IMR-90 (cell line): Measurements from ENCODE around the gene F12. TPM values are rescaled to one million over a fixed set of nuclear protein-coding genes. Genes with fewer than 3 reads are reported as not detected.

Experiments
- ATAC-seq: fragments of 200-7000 bp; cut with Tn5 transposase; 2 replicates; pipeline ENCODE4 v1.9.1; 2020; ENCODE audit warnings: low read depth, mild to moderate bottlenecking, moderate library complexity
- BruUV-seq: library from RNA; stranded (reverse); fragments of 400-500 nt; replicated peaks from 2 replicates; lab custom pipeline; 2021; lab: Mats Ljungman, UMichigan
- CTCF ChIA-PET: fragments of 300-600 bp; formaldehyde crosslinking; extraction: SDS; loops from one replicate; lab custom pipeline; 2021; ENCODE audit warnings: antibody characterized with exemption; lab: Yijun Ruan, JAX
- POLR2A ChIA-PET: fragments of 300-600 bp; sonication (Branson Sonifier 250); formaldehyde crosslinking; loops from one replicate; lab custom pipeline; 2022; ENCODE audit warnings: antibody characterized with exemption; ENCODE audit not compliant: unreplicated experiment; lab: Charles Lee
- DNase-seq: peaks from one replicate; pipeline ENCODE4 v3.0.0; 2013
- H2AFZ ChIP-seq: replicated peaks from 2 replicates; pipeline ENCODE3; 2013; ENCODE audit warnings: low read length, mild to moderate bottlenecking; ENCODE audit not compliant: poor library complexity
- H2AK5ac ChIP-seq: 2 replicates; pipeline ENCODE4 v1.6.1; 2013; ENCODE audit warnings: low read depth, low read length, inconsistent platforms
- H2AK9ac ChIP-seq: replicated peaks from 2 replicates; pipeline ENCODE3; 2013; ENCODE audit warnings: mild to moderate bottlenecking, low read depth, low read length, moderate library complexity; ENCODE audit not compliant: poor library complexity
- H2BK120ac ChIP-seq: 2 replicates; pipeline ENCODE4 v1.6.1; 2013; ENCODE audit warnings: low read depth, low read length, inconsistent platforms
- H2BK15ac ChIP-seq: 3 replicates; pipeline ENCODE4 v1.6.1; 2013; ENCODE audit warnings: low read depth, low read length, inconsistent platforms
- H2BK20ac ChIP-seq: 2 replicates; pipeline ENCODE4 v1.6.1; 2013; ENCODE audit warnings: low read depth, mild to moderate bottlenecking, inconsistent platforms, low read length, moderate library complexity
- H2BK5ac ChIP-seq: 2 replicates; pipeline ENCODE4 v1.6.1; 2013; ENCODE audit warnings: mild to moderate bottlenecking, low read depth, low read length, inconsistent platforms; ENCODE audit not compliant: poor library complexity, severe bottlenecking
- H3K14ac ChIP-seq: replicated peaks from 2 replicates; pipeline ENCODE4 v1.6.1; 2013; ENCODE audit warnings: low read depth, low read length, inconsistent platforms
- H3K18ac ChIP-seq: 2 replicates; pipeline ENCODE4 v1.6.1; 2013; ENCODE audit warnings: low read depth, low read length, control low read depth
- H3K23ac ChIP-seq: 2 replicates; pipeline ENCODE4 v1.6.1; 2013; ENCODE audit warnings: low read depth, low read length, inconsistent platforms
- H3K27ac ChIP-seq: 2 replicates; pipeline ENCODE4 v1.5.1; 2013; ENCODE audit warnings: mild to moderate bottlenecking, control low read depth, low read length; ENCODE audit not compliant: insufficient read depth
- H3K27me3 ChIP-seq: 2 replicates; pipeline ENCODE4 v1.6.1; 2013; ENCODE audit warnings: low read length; ENCODE audit not compliant: control insufficient read depth, insufficient read depth
- H3K36me3 ChIP-seq: 2 replicates; pipeline ENCODE4 v1.6.1; 2013; ENCODE audit warnings: low read length, mixed read lengths; ENCODE audit not compliant: control insufficient read depth, insufficient read depth
- H3K4ac ChIP-seq: 2 replicates; pipeline ENCODE4 v1.6.1; 2013; ENCODE audit warnings: low read depth, low read length, inconsistent platforms
- H3K4me1 ChIP-seq: 2 replicates; pipeline ENCODE4 v1.6.1; 2013; ENCODE audit warnings: low read length, mixed read lengths; ENCODE audit not compliant: control insufficient read depth, insufficient read depth
- H3K4me2 ChIP-seq: 2 replicates; pipeline ENCODE4 v1.6.1; 2013; ENCODE audit warnings: low read depth, mild to moderate bottlenecking, control low read depth, low read length, moderate library complexity
- H3K4me3 ChIP-seq: 2 replicates; pipeline ENCODE4 v1.5.1; 2013; ENCODE audit warnings: low read depth, mild to moderate bottlenecking, control low read depth, low read length, moderate library complexity; ENCODE audit not compliant: insufficient read depth
- H3K56ac ChIP-seq: 2 replicates; pipeline ENCODE4 v1.6.1; 2013; ENCODE audit warnings: low read length, inconsistent platforms; ENCODE audit not compliant: insufficient read depth; ENCODE audit errors: extremely low read depth
- H3K79me1 ChIP-seq, 2 experiments: 2 replicates each; pipeline ENCODE4 v1.6.1; 2013; ENCODE audit warnings: low read length in 2 of 2, inconsistent platforms in 1 of 2, low read depth in 1 of 2
- H3K9ac ChIP-seq: 2 replicates; pipeline ENCODE4 v1.6.1; 2013; ENCODE audit warnings: low read depth, low read length, control low read depth
- H3K9me1 ChIP-seq: 2 replicates; pipeline ENCODE4 v1.6.1; 2013; ENCODE audit warnings: low read length, inconsistent platforms; ENCODE audit not compliant: insufficient read depth
- H3K9me3 ChIP-seq: 2 replicates; pipeline ENCODE4 v1.6.1; 2013; ENCODE audit warnings: low read length; ENCODE audit not compliant: control insufficient read depth, insufficient read depth
- H4K20me1 ChIP-seq: 2 replicates; pipeline ENCODE4 v1.6.1; 2013; ENCODE audit warnings: low read length, inconsistent platforms; ENCODE audit not compliant: insufficient read depth
- H4K5ac ChIP-seq: 2 replicates; pipeline ENCODE4 v1.6.1; 2013; ENCODE audit warnings: mild to moderate bottlenecking, low read depth, low read length, control low read depth
- H4K8ac ChIP-seq, 2 experiments: 2 replicates each; pipeline ENCODE4 v1.6.1; 2013; ENCODE audit warnings: low read depth in 2 of 2, low read length in 2 of 2, control low read depth in 1 of 2, inconsistent platforms in 1 of 2
- H4K91ac ChIP-seq: 2 replicates; pipeline ENCODE4 v1.6.1; 2013; ENCODE audit warnings: low read depth, low read length, inconsistent platforms; ENCODE audit not compliant: insufficient read depth
- BHLHE40 ChIP-seq: fragments of 150-350 bp; IDR thresholded peaks from 2 replicates; pipeline ENCODE4 v1.6.1; 2016; ENCODE audit warnings: mild to moderate bottlenecking, low read depth, low read length
- CEBPB ChIP-seq: IDR thresholded peaks from 2 replicates; pipeline ENCODE4 v1.6.1; 2012; ENCODE audit warnings: low read depth, low read length, improper control_type of control experiment
- CHD1 ChIP-seq: IDR thresholded peaks from 2 replicates; pipeline ENCODE4 v1.6.1; 2012; ENCODE audit warnings: low read depth, low read length, improper control_type of control experiment
- FOS ChIP-seq: fragments of 150-350 bp; IDR thresholded peaks from 2 replicates; pipeline ENCODE4 v1.6.1; 2016; ENCODE audit warnings: low read depth, low read length
- MAFK ChIP-seq: IDR thresholded peaks from 2 replicates; pipeline ENCODE4 v1.6.1; 2012; ENCODE audit warnings: low read depth, low read length, improper control_type of control experiment
- MAZ ChIP-seq: IDR thresholded peaks from 2 replicates; pipeline ENCODE4 v1.6.1; 2012; ENCODE audit warnings: low read depth, mild to moderate bottlenecking, low read length, improper control_type of control experiment, moderate library complexity, borderline replicate concordance
- POLR2A ChIP-seq: IDR thresholded peaks from 2 replicates; pipeline ENCODE4 v1.6.1; 2012; ENCODE audit warnings: mild to moderate bottlenecking, low read depth, low read length
- RAD21 ChIP-seq: IDR thresholded peaks from 2 replicates; pipeline ENCODE4 v1.6.1; 2012; ENCODE audit warnings: low read length, improper control_type of control experiment
- RFX5 ChIP-seq: IDR thresholded peaks from 2 replicates; pipeline ENCODE4 v1.8.0; 2012; ENCODE audit warnings: low read depth, mild to moderate bottlenecking, low read length, moderate library complexity
- SMC3 ChIP-seq: fragments of 150-350 bp; IDR thresholded peaks from 2 replicates; pipeline ENCODE4 v1.6.1; 2016; ENCODE audit warnings: low read depth, mild to moderate bottlenecking, antibody characterized with exemption, low read length, moderate library complexity
- USF2 ChIP-seq: fragments of 150-350 bp; IDR thresholded peaks from 2 replicates; pipeline ENCODE4 v1.6.1; 2017; ENCODE audit warnings: mild to moderate bottlenecking, antibody characterized with exemption, low read length, low read depth
- WGBS, 2 experiments: methylation state at CpG; one replicate each; pipeline versions ENCODE4 v1.1.5 to v1.1.7; 2013; ENCODE audit warnings: missing lambda C conversion rate in 2 of 2; ENCODE audit not compliant: insufficient read length in 1 of 2; ENCODE audit errors: extremely low coverage in 2 of 2; 5-methylcytosine and 5-hydroxymethylcytosine counted together
- dilution Hi-C: fragments of 300-500 bp; cut with HindIII; formaldehyde crosslinking; loops from one replicate; pipeline ENCODE4 v1.14.3; 2018; ENCODE audit warnings: low sequenced_read_pairs; ENCODE audit not compliant: unreplicated experiment
- in situ Hi-C: fragments of 300-500 bp; cut with MboI; formaldehyde crosslinking; loops from 3 replicates; pipeline ENCODE4 v1.14.3; 2019; ENCODE audit warnings: low sequenced_read_pairs, inconsistent platforms, mixed read lengths
- intact Hi-C: fragments of 100-400 bp; cut with micrococcal nuclease; formaldehyde crosslinking; loops from 2 replicates; pipeline ENCODE4 v1.10.0; 2022
- polyA plus RNA-seq, 3 experiments: library from polyadenylated mRNA; depleted of rRNA; stranded (reverse); fragments of >200 nt; gene quantifications; 2 replicates each; pipeline ENCODE4 v1.2.3, GENCODE V29; 2012; ENCODE audit warnings: low replicate concordance in 1 of 3
- total RNA-seq: library from RNA; depleted of rRNA; stranded (reverse); fragments of >200 nt; gene quantifications from 2 replicates; pipeline ENCODE4 v1.2.3, GENCODE V29; 2012
- TF ChIP-seq, protein P1 (sequence below): fragments of 150-350 bp; IDR thresholded peaks from 2 replicates; pipeline ENCODE4 v1.6.1; 2016; ENCODE audit warnings: low read depth, mild to moderate bottlenecking, low read length, moderate library complexity, borderline replicate concordance

F12 gene
- total and polyA plus RNA-seq, 2 of the 4 experiments (the other 2 are of a cell fraction) = 0.36 to 1.2 TPM

DNA sequence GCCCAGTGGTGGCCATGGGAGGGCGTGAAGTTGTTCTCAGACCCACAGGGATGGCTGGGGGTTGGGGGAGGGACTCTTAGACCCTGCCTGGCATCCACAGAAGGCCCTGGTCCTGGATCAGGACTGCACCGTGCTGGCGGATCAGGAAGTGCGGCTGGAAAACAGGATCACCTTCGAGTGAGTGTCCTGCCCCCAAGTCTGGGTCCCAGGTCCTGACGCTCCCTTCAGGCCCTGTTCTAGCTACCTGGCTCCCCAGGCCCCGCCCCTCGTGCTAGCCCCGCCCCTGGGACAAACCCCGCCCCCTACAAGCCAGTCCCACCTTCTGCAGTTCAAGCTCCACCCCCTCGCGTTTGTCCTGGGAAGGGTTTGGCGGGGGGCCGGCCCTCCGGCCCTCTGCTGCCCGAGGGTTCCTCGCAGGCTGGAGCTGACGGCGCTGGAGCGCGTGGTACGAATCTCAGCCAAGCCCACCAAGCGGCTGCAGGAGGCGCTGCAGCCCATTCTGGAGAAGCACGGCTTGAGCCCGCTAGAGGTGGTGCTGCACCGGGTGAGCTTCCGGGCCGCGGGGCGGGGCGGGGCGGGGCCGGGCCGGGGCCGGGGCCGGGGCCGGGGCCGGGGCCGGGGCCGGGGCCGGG is 38.8 kb downstream of the F12 start (continued):
- TF ChIP-seq USF2 = peak; percentile 24; the same call in 1 of the 2 replicates

DNA sequence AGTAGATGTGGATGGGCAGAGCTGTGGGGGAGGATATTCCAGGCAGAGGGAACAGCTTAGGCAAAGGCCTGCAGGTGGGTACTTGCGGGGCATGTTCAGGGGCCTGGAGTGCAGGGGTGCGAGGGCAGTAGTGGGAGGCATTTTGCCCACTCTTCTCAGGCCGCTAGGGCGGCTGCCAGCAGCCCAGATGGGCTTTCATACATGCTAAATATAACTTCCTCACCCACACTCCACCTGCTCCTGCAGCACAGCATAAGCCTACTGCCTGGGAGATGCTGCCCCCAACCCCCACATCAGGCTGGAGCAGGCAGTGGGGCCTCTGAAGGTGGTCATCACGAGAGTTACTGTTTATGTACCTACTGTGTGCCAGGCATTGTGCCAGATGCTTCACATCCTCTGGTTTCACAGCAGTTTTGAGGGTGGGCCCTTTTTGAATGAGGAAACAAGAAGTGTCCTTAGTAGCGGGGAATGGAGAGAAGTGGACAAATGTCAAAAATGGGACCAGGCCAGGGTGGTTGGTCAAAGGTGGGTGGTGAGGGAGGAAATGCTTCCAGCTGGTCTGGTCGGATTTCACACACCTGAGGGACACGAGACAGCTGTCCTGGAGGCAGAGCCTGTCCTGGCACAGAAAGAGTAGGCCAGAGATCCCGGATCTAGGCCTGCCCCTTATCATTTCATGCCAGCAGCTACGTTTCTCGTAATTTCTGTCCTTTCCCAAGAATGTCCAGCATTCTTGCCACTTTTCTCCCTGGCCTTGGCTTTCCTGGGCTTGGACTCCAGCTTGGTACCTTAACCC is 39.5 kb downstream of the F12 start:
- H3K18ac ChIP-seq = no peak overlapping the region
- H2BK15ac ChIP-seq = no peak overlapping the region
- dilution Hi-C loops (no loop called here), in situ Hi-C loops (no loop called here), intact Hi-C loops (loop anchor here (1.0 kb wide), 1 partner anchor 131 kb away; no protein-coding TSS in a partner anchor)
- WGBS, 2 experiments = 70% methylated on average over 8 of the region's 11 CpGs; no CpG with 5 or more reads in 1 of the 2 experiments
- H3K4me3 ChIP-seq = no peak overlapping the region
- H3K9ac ChIP-seq = no peak overlapping the region
- H3K4me2 ChIP-seq = no peak overlapping the region
- no peak overlapping the region for H2AFZ ChIP-seq
- no peak overlapping the region for H4K91ac ChIP-seq
- H4K5ac ChIP-seq = no peak overlapping the region
- DNase-seq (no peak), ATAC-seq (no peak)
- BruUV-seq = no TSS peak
- H2AK9ac ChIP-seq = no peak overlapping the region
- ChIA-PET POLR2A (no interaction called here), CTCF (interaction anchor here (0.6 to 1.5 kb wide), 8 partner anchors 12 to 95 kb away, joined by 3 to 8 read pairs (median 3); partner anchors contain the start of genes RGS14 and SLC34A1)
- peaks cover 6% of the 10 kb centered on the region; the same call in 1 of the 2 replicates for H3K27me3 ChIP-seq
- no peaks in the 10 kb centered on the region for H3K79me1 ChIP-seq
- H2BK120ac ChIP-seq = no peak overlapping the region
- H2AK5ac ChIP-seq = no peak overlapping the region
- H3K36me3 ChIP-seq = no peaks in the 10 kb centered on the region
- H3K23ac ChIP-seq = no peak overlapping the region
- no peak overlapping the region for H3K14ac ChIP-seq
- H4K8ac ChIP-seq = no peak overlapping the region
- no peak overlapping the region for H3K56ac ChIP-seq
- H2BK5ac ChIP-seq = no peak overlapping the region
- H3K4me1 ChIP-seq = peaks cover 11% of the 10 kb centered on the region; the same call in 1 of the 2 replicates
- no peak overlapping the region for H3K4ac ChIP-seq
- no peak overlapping the region for H3K27ac ChIP-seq
- no peak overlapping the region for H2BK20ac ChIP-seq
- no peaks in the 10 kb centered on the region for H3K9me1 ChIP-seq
- H3K9me3 ChIP-seq = no peaks in the 10 kb centered on the region
- no peaks in the 10 kb centered on the region; the same call in none of the 2 replicates for H4K20me1 ChIP-seq
- no peak for TF ChIP-seq RAD21
- TF ChIP-seq POLR2A = no peak
- TF ChIP-seq USF2 = no peak
- TF ChIP-seq, protein P1, sequence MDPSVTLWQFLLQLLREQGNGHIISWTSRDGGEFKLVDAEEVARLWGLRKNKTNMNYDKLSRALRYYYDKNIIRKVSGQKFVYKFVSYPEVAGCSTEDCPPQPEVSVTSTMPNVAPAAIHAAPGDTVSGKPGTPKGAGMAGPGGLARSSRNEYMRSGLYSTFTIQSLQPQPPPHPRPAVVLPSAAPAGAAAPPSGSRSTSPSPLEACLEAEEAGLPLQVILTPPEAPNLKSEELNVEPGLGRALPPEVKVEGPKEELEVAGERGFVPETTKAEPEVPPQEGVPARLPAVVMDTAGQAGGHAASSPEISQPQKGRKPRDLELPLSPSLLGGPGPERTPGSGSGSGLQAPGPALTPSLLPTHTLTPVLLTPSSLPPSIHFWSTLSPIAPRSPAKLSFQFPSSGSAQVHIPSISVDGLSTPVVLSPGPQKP = no peak
- TF ChIP-seq MAFK = no peak
- no peak for TF ChIP-seq BHLHE40
- TF ChIP-seq RFX5 = no peak
- TF ChIP-seq SMC3 = no peak
- no peak for TF ChIP-seq MAZ
- no peak for TF ChIP-seq FOS
- TF ChIP-seq CEBPB = no peak
- no peak for TF ChIP-seq CHD1
